Breast epithelium (tissue), 4 donors: Measurements from ENCODE around the gene ABTB1. TPM values are rescaled to one million over a fixed set of nuclear protein-coding genes. Genes with fewer than 3 reads are reported as not detected.

Experiments
- DNase-seq, 2 donors: peaks; one replicate each; pipeline ENCODE4 v3.0.0-alpha.2; 2019; ENCODE audit warnings: low spot score in 2 of 2
- H3K27ac ChIP-seq, 2 donors: fragments of 200-600 bp; sonication (generic) in 1 of 2; one replicate each; pipeline ENCODE4 v1.5.1; 2016 to 2019; ENCODE audit warnings: mild to moderate bottlenecking in 1 of 2
- H3K27me3 ChIP-seq, 2 donors: fragments of 200-600 bp; sonication (generic) in 1 of 2; one replicate each; pipeline versions ENCODE4 v1.5.1 to v1.6.0; 2017 to 2019; ENCODE audit warnings: control low read depth in 1 of 2, mild to moderate bottlenecking in 1 of 2
- H3K36me3 ChIP-seq: fragments of 200-600 bp; one replicate; pipeline ENCODE4 v1.5.1; 2019
- H3K4me1 ChIP-seq, 2 donors: fragments of 200-600 bp; sonication (generic); one replicate each; pipeline ENCODE4 v1.5.1; 2016 to 2019; ENCODE audit warnings: control low read depth in 1 of 2
- H3K4me3 ChIP-seq, 3 donors: fragments of 200-600 bp; sonication (generic); 1 replicate in 2 of 3; 2 replicates in 1 of 3; pipeline ENCODE4 v1.5.1; 2016 to 2019; ENCODE audit warnings: mild to moderate bottlenecking in 3 of 3, moderate library complexity in 2 of 3
- H3K9me3 ChIP-seq, 2 donors: fragments of 200-600 bp; sonication (generic) in 1 of 2; one replicate each; pipeline ENCODE4 v1.5.1; 2016 to 2019; ENCODE audit warnings: control low read depth in 1 of 2
- POLR2A ChIP-seq: fragments of 450-650 bp; IDR thresholded peaks from one replicate; pipeline ENCODE4 v1.6.1; 2016; ENCODE audit warnings: antibody characterized with exemption, mild to moderate bottlenecking, moderate library complexity
- POLR2AphosphoS5 ChIP-seq, 3 donors: sonication (generic); formaldehyde crosslinking; IDR thresholded peaks; one replicate each; pipeline ENCODE4 v1.6.1; 2017; ENCODE audit warnings: antibody characterized with exemption in 3 of 3
- intact Hi-C: fragments of 100-400 bp; cut with DNase I; formaldehyde crosslinking; loops from one replicate; pipeline ENCODE4 v1.15.1; 2023; ENCODE audit warnings: low total_unique reads
- total RNA-seq, 3 donors: library from RNA; depleted of rRNA; stranded (reverse); fragments of >200 nt; gene quantifications; one replicate each; pipeline ENCODE4 v1.1.0, GENCODE V29; 2016
- TF ChIP-seq, protein P1 (sequence below), 3 donors: fragments of 450-650 bp; IDR thresholded peaks; one replicate each; pipeline ENCODE4 v1.5.1; 2016 to 2017; ENCODE audit warnings: antibody characterized with exemption in 3 of 3, mild to moderate bottlenecking in 3 of 3, moderate library complexity in 3 of 3

ABTB1 gene
- total RNA-seq, 3 donors from 2014 or later: 32.0 to 43.6 (median 40.2) TPM

DNA sequence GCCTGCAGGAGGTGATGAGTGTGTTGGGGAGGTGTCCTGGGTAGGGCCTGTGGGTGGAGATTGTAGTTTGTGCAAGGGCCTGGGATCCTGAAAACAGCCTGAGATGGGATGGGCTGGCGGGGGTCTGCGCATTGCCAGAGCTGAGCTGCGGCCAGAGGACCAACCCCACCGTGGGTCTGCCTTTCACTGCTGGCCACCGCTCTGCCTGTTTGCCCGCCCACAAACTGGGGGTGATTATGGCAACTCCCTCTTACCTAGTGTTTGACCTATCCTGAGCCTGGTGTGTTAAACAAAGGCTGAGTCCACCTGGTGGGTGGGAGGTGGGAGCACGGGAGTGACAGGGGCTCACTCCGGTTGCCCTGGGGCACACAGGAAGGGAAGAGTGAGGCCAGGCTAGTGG lies 9.8 kb downstream of the ABTB1 start:
- DNase-seq: peak in 1 of 2 donors; percentile 35
- no peaks in the 10 kb centered on the region for H3K9me3 ChIP-seq
- no peak overlapping the region for H3K27ac ChIP-seq
- intact Hi-C loops: no loop called here
- no peaks in the 10 kb centered on the region for H3K36me3 ChIP-seq
- H3K27me3 ChIP-seq: no peaks in the 10 kb centered on the region
- H3K4me1 ChIP-seq: no peaks in the 10 kb centered on the region
- no peak overlapping the region for H3K4me3 ChIP-seq
- TF ChIP-seq, protein P1, sequence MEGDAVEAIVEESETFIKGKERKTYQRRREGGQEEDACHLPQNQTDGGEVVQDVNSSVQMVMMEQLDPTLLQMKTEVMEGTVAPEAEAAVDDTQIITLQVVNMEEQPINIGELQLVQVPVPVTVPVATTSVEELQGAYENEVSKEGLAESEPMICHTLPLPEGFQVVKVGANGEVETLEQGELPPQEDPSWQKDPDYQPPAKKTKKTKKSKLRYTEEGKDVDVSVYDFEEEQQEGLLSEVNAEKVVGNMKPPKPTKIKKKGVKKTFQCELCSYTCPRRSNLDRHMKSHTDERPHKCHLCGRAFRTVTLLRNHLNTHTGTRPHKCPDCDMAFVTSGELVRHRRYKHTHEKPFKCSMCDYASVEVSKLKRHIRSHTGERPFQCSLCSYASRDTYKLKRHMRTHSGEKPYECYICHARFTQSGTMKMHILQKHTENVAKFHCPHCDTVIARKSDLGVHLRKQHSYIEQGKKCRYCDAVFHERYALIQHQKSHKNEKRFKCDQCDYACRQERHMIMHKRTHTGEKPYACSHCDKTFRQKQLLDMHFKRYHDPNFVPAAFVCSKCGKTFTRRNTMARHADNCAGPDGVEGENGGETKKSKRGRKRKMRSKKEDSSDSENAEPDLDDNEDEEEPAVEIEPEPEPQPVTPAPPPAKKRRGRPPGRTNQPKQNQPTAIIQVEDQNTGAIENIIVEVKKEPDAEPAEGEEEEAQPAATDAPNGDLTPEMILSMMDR (IDR thresholded peaks at IDR 0.05): no peak
- no peak for TF ChIP-seq POLR2AphosphoS5 (IDR thresholded peaks at IDR 0.05)
- no peak for TF ChIP-seq POLR2A

DNA sequence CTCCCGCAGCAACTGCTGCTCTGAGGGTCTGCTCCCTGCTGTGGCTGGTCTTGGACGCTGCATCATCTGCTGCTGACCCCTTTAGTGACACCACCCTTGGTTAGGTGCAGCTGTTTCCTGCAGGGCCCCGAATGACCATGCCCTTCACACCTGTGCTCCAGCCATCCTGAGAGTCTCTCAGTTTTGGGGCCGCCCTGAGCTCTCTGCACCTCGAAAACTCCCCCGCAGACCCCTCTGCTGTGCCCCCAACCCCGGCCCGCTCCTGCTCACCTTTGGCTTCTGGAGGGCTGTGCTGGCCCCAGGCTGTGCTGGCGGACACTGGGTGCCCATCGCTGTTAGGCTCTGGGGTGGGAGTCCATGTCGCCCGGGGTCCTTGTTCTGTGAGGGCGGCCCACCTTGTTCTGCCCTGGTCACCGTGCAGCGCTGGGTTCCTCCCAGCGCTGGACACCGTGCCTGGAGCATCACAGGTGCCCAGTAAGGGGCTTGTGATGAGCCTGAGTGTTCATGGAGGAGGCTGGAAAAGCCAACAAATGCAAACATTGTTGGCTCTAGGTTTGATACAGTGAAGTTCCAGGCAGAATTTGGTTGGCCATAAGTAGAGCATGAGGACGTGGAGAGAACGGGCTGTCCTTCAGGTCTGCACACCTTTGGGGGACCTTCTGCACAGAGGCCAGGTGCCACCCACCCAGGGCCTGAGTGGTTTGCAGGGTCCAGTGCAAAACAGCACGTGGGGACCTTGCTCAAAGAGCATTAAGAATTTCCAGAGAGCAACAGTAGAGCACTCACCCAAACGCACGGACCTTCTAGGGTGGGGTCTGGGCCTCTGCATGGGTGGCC lies 12.3 kb downstream of the ABTB1 start:
- intact Hi-C loops: no loop called here
- no peaks in the 10 kb centered on the region for H3K4me1 ChIP-seq
- no peaks in the 10 kb centered on the region for H3K36me3 ChIP-seq
- TF ChIP-seq, protein P1 (IDR thresholded peaks at IDR 0.05): no peak
- TF ChIP-seq POLR2A (no peak), POLR2AphosphoS5 (IDR thresholded peaks at IDR 0.05) (no peak)
- H3K4me3 ChIP-seq: no peak overlapping the region
- H3K27me3 ChIP-seq: no peaks in the 10 kb centered on the region
- H3K9me3 ChIP-seq: no peaks in the 10 kb centered on the region
- H3K27ac ChIP-seq: no peak overlapping the region
- DNase-seq: peak in 1 of 2 donors; percentile 30

DNA sequence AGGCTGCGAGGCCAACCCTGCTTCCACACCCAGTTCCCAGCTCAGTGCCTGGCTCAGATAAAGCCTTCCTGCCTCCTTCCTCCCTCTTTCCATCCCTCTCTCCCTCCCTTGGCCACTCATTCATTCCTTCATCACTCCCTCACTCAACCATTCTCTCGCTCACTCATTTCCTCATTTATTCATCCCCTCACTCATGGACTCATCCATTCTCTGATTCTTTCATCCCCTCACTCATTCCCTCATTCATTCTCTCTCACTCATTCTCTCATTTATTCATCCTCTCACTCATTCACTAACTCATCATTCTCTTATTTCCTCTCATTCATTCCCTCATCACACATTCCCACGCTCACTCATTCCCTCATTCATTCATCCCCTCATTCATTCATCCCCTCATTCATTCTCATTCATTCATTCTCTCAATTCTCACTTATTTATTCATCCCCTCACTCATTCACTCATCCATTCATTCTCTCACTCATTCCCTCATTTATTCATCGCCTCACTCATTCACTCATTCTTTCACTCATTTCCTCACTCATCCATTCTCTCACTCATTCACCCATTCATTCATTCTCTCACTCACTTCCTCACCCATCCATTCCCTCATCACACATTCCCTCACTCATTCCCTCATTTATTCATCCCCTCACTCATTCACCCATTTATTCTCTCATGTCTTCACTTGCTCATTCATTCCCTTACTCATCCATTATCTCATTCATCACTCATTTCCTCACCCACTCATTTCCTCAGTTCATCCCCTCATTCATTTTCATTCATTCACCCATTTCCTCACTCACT lies 13.2 kb downstream of the ABTB1 start:
- no peak for DNase-seq
- H3K4me1 ChIP-seq: no peaks in the 10 kb centered on the region
- no peaks in the 10 kb centered on the region for H3K36me3 ChIP-seq
- no peak overlapping the region for H3K4me3 ChIP-seq
- no peak for TF ChIP-seq POLR2AphosphoS5 (IDR thresholded peaks at IDR 0.05)
- TF ChIP-seq, protein P1 (IDR thresholded peaks at IDR 0.05): no peak
- TF ChIP-seq POLR2A: no peak
- H3K9me3 ChIP-seq: no peaks in the 10 kb centered on the region
- no peaks in the 10 kb centered on the region for H3K27me3 ChIP-seq
- no peak overlapping the region for H3K27ac ChIP-seq
- intact Hi-C loops: no loop called here

DNA sequence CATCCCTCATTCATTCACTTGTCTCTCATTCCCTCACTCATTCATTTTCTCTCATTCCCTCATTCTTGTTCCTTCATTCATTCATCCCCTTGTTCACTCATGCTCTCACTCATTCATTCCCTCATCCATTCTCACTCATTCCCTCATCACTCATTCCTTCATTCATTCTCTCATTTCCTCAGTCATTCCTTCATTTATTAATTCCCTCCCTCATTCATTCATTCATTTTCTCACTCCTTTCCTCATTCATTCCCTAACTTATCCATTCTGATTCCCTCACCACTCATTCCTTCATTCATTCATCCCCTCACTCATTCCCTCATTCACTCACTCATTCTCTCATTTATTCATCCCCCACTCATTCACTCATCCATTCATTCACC lies 13.8 kb downstream of the ABTB1 start:
- H3K27ac ChIP-seq: no peak overlapping the region
- intact Hi-C loops: no loop called here

More for the DNA sequence above, 13.8 kb downstream of the ABTB1 start:
- DNase-seq: no peak
- H3K36me3 ChIP-seq: no peaks in the 10 kb centered on the region
- TF ChIP-seq, protein P1 (IDR thresholded peaks at IDR 0.05): no peak
- TF ChIP-seq POLR2AphosphoS5 (IDR thresholded peaks at IDR 0.05): no peak
- no peak for TF ChIP-seq POLR2A
- H3K4me3 ChIP-seq: no peak overlapping the region
- H3K4me1 ChIP-seq: no peaks in the 10 kb centered on the region
- no peaks in the 10 kb centered on the region for H3K27me3 ChIP-seq
- no peaks in the 10 kb centered on the region for H3K9me3 ChIP-seq
